IMR-90 (cell line): ENCODE results near the gene FMN2.

Experiments
- CEBPB ChIP-seq: IDR thresholded peaks from 2 replicates; pipeline ENCODE4 v1.6.1; 2012; ENCODE audit warnings: low read depth, low read length, improper control_type of control experiment
- CTCF ChIP-seq: conservative IDR thresholded peaks from 2 replicates; pipeline ENCODE4 v1.5.1; 2012; ENCODE audit warnings: mild to moderate bottlenecking, low read depth, low read length, improper control_type of control experiment
- ELK1 ChIP-seq: fragments of 150-350 bp; IDR thresholded peaks from 2 replicates; pipeline ENCODE4 v1.6.1; 2016; ENCODE audit warnings: low read depth, mild to moderate bottlenecking, low read length, moderate library complexity, borderline replicate concordance
- FOS ChIP-seq: fragments of 150-350 bp; IDR thresholded peaks from 2 replicates; pipeline ENCODE4 v1.6.1; 2016; ENCODE audit warnings: low read depth, low read length
- NFE2L2 ChIP-seq: fragments of 150-350 bp; IDR thresholded peaks from 2 replicates; pipeline ENCODE4 v1.6.1; 2016; ENCODE audit warnings: low read depth, mild to moderate bottlenecking, low read length
- POLR2A ChIP-seq: IDR thresholded peaks from 2 replicates; pipeline ENCODE4 v1.6.1; 2012; ENCODE audit warnings: mild to moderate bottlenecking, low read depth, low read length
- USF2 ChIP-seq: fragments of 150-350 bp; IDR thresholded peaks from 2 replicates; pipeline ENCODE4 v1.6.1; 2017; ENCODE audit warnings: mild to moderate bottlenecking, antibody characterized with exemption, low read length, low read depth

- TF ChIP-seq POLR2A (no peak), CTCF (no peak), ELK1 (no peak), FOS (no peak), CEBPB (no peak), USF2 (no peak), NFE2L2 (no peak)
Measured at GRCh38 chr1:240409615-240410014, 317.9 kb downstream of the FMN2 start.
